Neutrophil (primary cell): ENCODE data around the gene SLC12A4.

Source experiments
- H3K27ac ChIP-seq: fragments of 200-600 bp; sonication (generic); 2 replicates; pipeline ENCODE4 v1.5.1; 2016; ENCODE audit warnings: mild to moderate bottlenecking, moderate library complexity
- H3K27me3 ChIP-seq: fragments of 200-600 bp; sonication (generic); 2 replicates; pipeline ENCODE4 v1.6.0; 2016; ENCODE audit warnings: mild to moderate bottlenecking
- H3K36me3 ChIP-seq: fragments of 200-600 bp; sonication (generic); 2 replicates; pipeline ENCODE4 v1.5.1; 2017
- H3K4me1 ChIP-seq, 2 experiments: fragments of 200-600 bp in 1 of 2; sonication (generic) in 1 of 2; 1 replicate in 1 of 2; 2 replicates in 1 of 2; pipeline versions ENCODE4 v1.5.1 to v1.6.1; 2013 to 2016; ENCODE audit warnings: low read depth in 1 of 2, low read length in 1 of 2, mild to moderate bottlenecking in 1 of 2, moderate library complexity in 1 of 2; ENCODE audit not compliant: control insufficient read depth in 1 of 2, insufficient read depth in 1 of 2
- H3K4me3 ChIP-seq, 2 experiments: fragments of 200-600 bp in 1 of 2; sonication (generic) in 1 of 2; 1 replicate in 1 of 2; 2 replicates in 1 of 2; pipeline ENCODE4 v1.5.1; 2013 to 2016; ENCODE audit warnings: low read depth in 1 of 2, low read length in 1 of 2, mild to moderate bottlenecking in 1 of 2, moderate library complexity in 1 of 2
- H3K9me3 ChIP-seq: fragments of 200-600 bp; sonication (generic); 2 replicates; pipeline ENCODE4 v1.5.1; 2016
- CTCF ChIP-seq: fragments of 200-600 bp; sonication (generic); IDR thresholded peaks from 2 replicates; pipeline ENCODE4 v1.5.1; 2016; ENCODE audit warnings: antibody characterized with exemption

Gene SLC12A4

GRCh38 chr16:67986949-67987348 is 18.5 kb upstream of the SLC12A4 start:
- Histone ChIP-seq H3K4me3 (no peak overlapping the region), H3K27me3 (peaks cover 7% of the 10 kb centered on the region), H3K9me3 (no peaks in the 10 kb centered on the region), H3K4me1 (peaks cover 10 to 21% of the 10 kb centered on the region in 2 experiments), H3K36me3 (peaks cover 60% of the 10 kb centered on the region), H3K27ac (peak overlapping the region; percentile 7)
- TF ChIP-seq CTCF: no peak

GRCh38 chr16:67982011-67982696 is 13.7 kb upstream of the SLC12A4 start:
- TF ChIP-seq CTCF: no peak
- Histone ChIP-seq H3K36me3 (peaks cover 18% of the 10 kb centered on the region), H3K27me3 (peaks cover 7% of the 10 kb centered on the region), H3K4me1 (peaks cover 0 to 3% of the 10 kb centered on the region in 2 experiments), H3K4me3 (no peak overlapping the region), H3K9me3 (no peaks in the 10 kb centered on the region), H3K27ac (no peak overlapping the region)

GRCh38 chr16:67979955-67980678 is 11.7 kb upstream of the SLC12A4 start, which contains the start of gene DPEP3:
Gene DPEP3 (minus strand): TSS chr16:67980499. CDS start chr16:67980380, 119 bp downstream.
- Histone ChIP-seq H3K36me3 (peaks cover 14% of the 10 kb centered on the region), H3K27ac (no peak within 1 kb of the TSS), H3K4me1 (peaks cover 0 to 3% of the 10 kb centered on the region in 2 experiments), H3K27me3 (peaks cover 7% of the 10 kb centered on the region), H3K9me3 (no peaks in the 10 kb centered on the region), H3K4me3 (no peak within 1 kb of the TSS)
- no peak for TF ChIP-seq CTCF

- peaks cover 11% of the 10 kb centered on the region for H3K36me3 ChIP-seq
- H3K27me3 ChIP-seq: no peaks in the 10 kb centered on the region
- H3K27ac ChIP-seq: no peak overlapping the region
- TF ChIP-seq CTCF: no peak
- H3K9me3 ChIP-seq: no peaks in the 10 kb centered on the region
- no peaks in the 10 kb centered on the region for H3K4me1 ChIP-seq
- H3K4me3 ChIP-seq: no peak overlapping the region
These were observed 9.2 kb upstream of the SLC12A4 start for GRCh38 chr16:67977469-67978227.

- TF ChIP-seq CTCF: no peak
- Histone ChIP-seq H3K4me1 (no peaks in the 10 kb centered on the region), H3K4me3 (no peak overlapping the region), H3K36me3 (peaks cover 8% of the 10 kb centered on the region), H3K9me3 (no peaks in the 10 kb centered on the region), H3K27me3 (no peaks in the 10 kb centered on the region), H3K27ac (no peak overlapping the region)
These were observed 8.6 kb upstream of the SLC12A4 start for GRCh38 chr16:67977005-67977404.
